Measurements from ENCODE around the gene KCND3.
"Not testable (repeated sequence)": the region's sequence is repeated elsewhere in the genome, so short reads cannot be mapped to it uniquely, and the experiment has no call there.

Gene KCND3

DNA sequence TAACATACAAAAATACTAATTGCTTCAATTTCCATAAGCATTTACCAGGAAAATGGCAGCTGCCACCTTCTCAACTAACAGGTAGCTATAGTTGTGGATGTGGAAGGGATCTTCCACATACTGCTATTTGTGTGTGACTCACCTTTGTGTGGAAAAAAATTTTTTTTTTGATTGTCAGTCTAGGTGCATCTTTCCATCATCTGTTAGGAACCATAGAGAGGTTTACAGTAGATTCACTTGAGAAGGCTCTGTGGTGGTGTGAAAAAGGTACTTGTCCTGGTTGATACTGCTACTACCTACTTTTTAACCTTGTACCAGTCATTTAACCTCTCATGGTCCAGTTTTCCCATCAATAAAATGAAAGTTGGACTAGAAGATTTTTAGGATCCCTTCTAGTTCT is 220.8 kb downstream of the KCND3 start:
- no peak for DNase-seq

DNA sequence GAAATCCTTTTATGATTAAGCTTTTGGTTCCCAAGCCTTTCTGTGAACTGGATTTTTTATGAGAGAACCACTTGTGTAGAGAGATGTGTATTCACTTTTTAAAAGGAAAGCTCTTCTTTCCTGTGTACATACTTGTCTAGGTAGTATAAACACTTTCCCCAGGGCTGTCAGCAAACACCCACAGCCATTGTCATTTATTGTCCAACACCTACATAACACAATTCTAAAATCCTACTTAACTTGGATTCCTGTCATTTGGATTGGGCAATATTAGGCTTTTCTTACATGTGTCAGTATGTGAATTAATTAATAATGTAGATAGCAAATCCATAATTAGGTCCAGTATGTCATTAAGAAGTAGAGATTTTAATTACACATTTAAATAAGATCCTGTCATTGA is 221.4 kb downstream of the KCND3 start:
- DNase-seq: no peak

DNA sequence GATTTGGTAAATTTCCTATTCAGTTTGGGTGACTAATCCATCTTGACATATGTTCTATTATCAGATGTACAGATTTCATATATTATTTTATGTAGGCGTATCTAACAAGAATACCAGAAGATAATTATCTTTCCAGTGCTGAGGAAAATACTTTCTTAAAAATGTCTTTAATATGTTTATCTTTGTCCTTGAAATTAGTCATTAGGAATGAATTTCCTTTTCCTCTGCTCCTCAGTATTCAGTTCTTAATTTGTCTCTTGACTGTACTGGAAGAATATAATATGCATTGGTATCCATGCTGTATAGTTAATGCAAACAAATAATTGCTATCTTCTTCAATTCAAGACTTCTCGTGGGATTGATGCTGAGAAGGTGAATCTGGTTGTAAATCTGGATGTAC is 227.1 kb downstream of the KCND3 start:
- DNase-seq: no peak

GRCh38 chr1:111761717-111762116 is 227.8 kb downstream of the KCND3 start:
- DNase-seq: no peak

GRCh38 chr1:111758373-111758772 is 231.1 kb downstream of the KCND3 start:
- no peak for DNase-seq

GRCh38 chr1:111756124-111756513 is 233.3 kb downstream of the KCND3 start:
- no peak for DNase-seq

- DNase-seq: peak; percentile 95 to 99
Measured at GRCh38 chr1:111755331-111756123, 233.9 kb downstream of the KCND3 start, which contains the start of gene DDX20. Gene DDX20 (plus strand): TSS chr1:111755901. CDS start chr1:111755925, 24 bp downstream.

GRCh38 chr1:111754984-111755330 is 234.5 kb downstream of the KCND3 start:
- DNase-seq: peak; percentile 70 to 76

- no peak for DNase-seq
Measured at GRCh38 chr1:111751906-111752575, 237.4 kb downstream of the KCND3 start.

- no peak for DNase-seq
Measured at GRCh38 chr1:111750856-111751255, 238.6 kb downstream of the KCND3 start.

DNA sequence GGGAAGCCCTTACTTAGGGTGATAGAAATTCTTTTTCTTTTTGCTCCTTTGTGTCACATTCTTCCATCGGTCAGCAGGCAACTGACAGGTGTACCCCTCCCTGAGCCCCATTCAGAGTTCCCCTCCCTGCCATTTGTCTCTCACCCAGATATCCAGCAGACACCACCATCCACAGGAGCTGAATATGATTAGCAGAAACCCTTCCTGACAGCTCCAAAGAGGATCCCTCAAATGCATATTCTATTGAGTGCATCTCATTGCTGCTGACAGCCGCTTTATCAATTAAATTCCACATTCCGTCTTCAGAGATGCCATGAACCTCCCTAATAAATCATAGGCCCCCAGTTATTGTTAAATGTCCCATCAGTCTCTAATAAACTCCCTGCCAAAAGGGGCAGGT is 239.8 kb downstream of the KCND3 start:
- DNase-seq: no peak

- no peak for DNase-seq
Measured at GRCh38 chr1:111747947-111748346, 241.5 kb downstream of the KCND3 start.

DNA sequence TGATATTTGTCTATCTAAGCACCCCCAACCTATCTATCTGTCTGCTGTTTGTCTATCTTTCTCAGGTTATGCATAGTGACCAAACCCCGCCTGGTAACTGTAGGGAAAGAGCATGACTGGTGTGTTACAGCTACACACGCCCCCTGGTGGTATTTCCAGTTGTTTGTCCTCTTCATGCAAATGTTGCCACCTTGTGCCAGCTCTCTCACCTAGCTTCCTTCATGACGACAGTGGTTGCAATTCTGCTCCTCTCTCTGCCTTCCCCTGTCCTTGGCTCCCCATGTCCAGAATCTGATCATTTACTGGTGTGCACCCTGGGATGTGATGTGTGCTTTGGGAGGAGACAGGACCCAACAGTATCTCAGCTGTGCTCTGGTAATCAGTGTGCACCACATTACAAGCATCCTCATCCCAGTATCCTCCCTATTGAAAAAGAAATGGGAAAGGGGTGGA is 242.2 kb downstream of the KCND3 start:
- DNase-seq: peak; percentile 45 to 87

DNA sequence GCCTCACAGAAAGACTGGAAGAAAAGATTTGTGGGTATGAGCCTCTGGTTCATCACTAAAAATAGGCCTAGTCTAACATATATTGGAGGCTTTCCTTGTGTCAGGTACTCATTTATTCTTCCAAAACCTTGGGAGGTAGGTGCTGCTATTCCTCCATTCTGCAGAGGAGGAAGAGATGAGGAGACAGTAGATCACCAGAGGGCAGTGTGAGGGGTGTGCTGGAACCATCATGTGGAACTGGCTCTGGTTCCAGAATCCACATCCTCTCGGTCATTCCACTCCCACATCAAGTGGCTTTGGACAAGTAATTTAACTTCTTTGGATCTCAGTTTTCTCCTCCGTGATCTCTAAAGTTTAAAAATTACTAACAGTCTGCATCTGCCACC is 242.9 kb downstream of the KCND3 start:
- no peak for DNase-seq

- DNase-seq: no peak
Measured at GRCh38 chr1:111745675-111746613, 243.5 kb downstream of the KCND3 start.

GRCh38 chr1:111743679-111744101 is 245.8 kb downstream of the KCND3 start:
- DNase-seq: no peak

- DNase-seq: no peak
Measured at GRCh38 chr1:111742938-111743549, 246.4 kb downstream of the KCND3 start.

DNA sequence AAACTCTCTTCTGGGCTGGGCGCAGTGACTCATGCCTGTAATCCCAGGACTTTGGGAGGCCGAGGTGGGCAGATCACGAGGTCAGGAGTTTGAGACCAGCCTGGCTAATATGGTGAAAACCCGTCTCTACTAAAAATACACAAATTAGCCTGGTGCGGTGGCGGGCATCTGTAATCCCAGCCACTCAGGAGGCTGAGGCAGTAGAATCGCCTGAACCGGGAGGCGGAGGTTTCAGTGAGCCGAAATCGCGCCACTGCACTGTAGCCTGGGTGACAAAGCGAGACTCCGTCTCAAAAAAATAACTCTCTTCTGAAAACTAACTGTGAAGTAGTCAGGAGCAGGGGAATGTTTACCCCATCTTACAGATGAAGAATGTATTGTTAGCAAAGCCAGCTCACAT is 247.2 kb downstream of the KCND3 start:
- DNase-seq: not testable (repeated sequence)

DNA sequence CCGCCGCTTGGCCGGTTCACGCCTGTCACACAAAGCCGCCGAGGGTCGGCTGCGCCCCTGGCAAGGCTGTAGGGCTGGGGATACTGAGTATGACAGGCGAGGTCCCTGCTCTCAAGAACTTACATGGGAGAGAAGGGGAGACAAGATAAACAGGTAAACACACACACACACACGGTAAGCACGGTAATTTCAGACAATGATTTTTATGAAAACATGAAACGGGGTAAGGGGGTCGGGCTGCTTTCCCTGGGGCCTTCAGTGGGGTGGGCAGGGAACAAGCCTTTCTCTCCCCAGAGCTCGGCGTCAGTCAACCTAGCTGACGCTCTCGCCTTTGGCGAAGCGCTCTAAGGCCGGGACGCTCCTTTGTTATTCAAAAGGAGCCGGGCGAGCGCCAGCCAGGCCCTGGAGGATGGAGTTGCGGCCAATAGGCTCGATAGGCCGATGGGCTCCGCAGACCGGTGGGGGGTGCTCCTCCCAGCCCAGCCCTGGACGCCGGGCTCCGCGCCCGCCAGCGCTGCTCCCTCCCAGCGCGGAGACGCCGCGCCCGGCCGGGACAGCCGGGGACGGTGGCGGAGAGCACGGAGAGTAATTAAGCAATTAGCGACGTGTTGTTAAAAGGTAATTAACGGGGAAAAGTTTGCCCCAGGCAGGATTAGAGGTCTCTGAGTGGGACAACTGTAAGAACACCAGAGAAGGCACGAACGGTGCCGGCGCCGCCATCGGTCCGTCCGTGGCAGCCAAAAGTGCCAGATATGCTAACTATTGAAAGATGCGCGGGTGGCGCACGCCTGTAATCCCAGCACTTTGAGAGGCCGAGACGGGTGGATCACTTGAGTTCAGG is 249.3 kb downstream of the KCND3 start:
- peak; percentile 74 to 90 for DNase-seq

DNA sequence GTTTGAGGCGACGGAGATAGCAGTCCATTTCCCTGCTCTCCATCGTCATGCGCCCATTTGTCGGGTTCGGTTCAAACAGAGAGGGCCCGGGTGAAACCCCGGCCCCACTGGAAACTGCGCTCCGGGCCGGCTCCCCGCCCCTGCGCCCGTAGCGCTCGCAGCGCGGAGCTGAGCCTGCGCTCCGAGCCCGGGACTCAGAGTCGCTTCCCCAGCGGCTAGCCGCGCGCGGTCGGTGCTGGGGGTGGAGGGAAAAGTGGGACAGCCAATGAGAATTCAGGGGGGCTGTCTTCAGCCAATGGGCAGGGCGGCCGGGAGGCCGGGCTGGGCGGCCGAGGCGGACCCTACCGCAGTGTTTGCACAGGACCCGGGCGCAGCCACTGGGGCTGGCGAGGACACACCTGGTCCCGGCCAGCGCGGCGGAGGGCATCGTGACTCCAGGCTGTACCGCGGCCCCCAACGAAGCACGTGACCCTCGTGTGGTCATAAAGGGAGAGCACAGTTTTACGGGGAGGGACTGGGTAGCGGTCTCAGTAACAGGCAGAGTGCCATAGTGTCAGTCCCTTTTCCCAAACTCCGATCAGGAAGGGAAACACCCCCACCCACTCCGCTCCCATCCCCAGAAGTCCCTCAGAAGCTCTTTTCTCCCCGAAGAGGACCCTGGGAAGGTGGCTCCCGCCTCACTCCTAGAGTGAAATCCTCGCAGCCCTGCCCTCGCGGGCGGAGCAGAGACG is 250.1 kb downstream of the KCND3 start, which contains the start of gene INKA2:
INKA2 (minus strand) TSS at position 202 of the 731 bp plus-strand sequence; CDS start at position 49, 153 bp downstream.
- peak; percentile 93 to 97 for DNase-seq

Measured in NCI-H526 (cell line).